HG03108 (cell line): ENCODE results near the gene JMJD8.

Experiments used
- ATAC-seq: cut with Tn5 transposase; IDR thresholded peaks from one replicate; pipeline ENCODE4 v1.9.1; 2021; ENCODE audit warnings: moderate library complexity; ENCODE audit not compliant: unreplicated experiment

The JMJD8 gene, protein sequence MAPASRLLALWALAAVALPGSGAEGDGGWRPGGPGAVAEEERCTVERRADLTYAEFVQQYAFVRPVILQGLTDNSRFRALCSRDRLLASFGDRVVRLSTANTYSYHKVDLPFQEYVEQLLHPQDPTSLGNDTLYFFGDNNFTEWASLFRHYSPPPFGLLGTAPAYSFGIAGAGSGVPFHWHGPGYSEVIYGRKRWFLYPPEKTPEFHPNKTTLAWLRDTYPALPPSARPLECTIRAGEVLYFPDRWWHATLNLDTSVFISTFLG

DNA sequence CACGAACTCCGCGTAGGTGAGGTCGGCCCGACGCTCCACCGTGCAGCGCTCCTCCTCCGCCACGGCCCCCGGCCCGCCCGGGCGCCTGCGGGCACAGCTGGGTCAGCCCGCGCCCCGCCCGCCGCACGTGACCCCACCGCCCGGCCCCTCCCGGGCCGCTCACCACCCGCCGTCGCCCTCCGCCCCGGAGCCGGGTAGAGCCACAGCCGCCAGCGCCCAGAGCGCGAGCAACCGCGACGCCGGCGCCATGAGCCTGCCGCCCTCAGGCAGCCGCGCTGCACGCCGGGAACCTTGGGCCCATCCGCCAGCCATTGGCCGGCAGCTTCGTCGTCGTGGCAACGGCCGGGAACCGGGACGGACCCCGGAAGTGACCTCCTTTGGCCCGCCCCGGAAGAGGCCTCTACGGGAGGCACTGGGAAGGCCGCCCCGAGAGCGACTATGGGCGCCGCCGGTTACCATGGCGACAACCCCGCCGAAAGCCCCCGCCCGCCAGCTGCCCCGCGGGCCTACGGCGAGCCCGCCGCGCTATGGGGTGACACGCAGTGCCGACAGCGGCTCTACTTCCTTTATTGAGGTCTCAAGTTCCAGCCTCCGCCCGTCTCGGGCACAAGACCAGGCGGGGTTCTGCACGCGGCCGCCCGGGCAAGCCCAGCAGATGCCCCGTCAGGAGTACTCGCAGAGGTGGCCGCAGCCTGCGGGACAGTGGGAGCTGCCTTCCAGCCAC is at the start of gene JMJD8:
Gene JMJD8 (minus strand): TSS at position 264 of the 724 bp plus-strand sequence. CDS start 15 bp downstream, at position 249.
- peak; percentile 64 for ATAC-seq

DNA sequence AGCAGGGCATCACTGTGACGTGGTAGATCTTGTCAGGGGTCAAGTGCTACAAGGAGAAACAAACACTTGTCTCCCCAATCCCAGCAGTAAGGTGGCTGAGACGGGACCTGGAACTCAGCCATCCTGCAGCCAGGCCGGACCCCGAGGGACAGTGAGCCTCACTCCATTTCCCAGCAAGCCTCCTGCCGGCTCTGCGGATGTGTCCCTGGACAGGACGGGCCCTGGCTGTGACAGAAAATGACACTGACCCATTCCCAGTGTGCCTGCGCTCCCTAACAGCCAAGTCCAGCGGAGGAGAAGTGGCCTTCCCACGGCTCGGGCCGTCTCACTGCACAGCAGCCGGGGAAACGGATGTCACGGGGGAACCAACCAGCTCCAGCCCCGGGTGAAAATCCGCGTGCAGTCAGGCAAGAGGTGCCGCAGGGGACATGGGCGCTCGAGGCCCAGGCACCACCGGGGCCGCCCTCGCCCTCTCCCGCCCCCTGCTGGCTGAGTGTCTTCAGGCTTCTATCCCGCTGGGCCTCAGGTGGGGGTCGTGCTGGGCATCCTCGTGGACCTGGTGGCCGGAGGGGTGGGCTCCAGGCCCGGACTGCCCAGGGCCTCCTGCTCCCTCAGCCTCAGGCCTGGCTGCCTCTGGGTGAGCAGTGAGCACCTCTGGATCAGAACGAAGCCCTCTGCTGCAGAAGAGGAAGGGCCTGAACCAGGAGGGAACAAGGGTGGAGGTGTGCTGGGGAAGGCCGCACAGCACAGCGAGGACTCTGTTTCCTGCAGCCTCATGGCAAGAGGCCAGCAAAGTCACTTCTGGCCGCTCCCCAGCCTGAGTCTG is 49.5 kb upstream of the JMJD8 start:
- ATAC-seq, result no peak

DNA sequence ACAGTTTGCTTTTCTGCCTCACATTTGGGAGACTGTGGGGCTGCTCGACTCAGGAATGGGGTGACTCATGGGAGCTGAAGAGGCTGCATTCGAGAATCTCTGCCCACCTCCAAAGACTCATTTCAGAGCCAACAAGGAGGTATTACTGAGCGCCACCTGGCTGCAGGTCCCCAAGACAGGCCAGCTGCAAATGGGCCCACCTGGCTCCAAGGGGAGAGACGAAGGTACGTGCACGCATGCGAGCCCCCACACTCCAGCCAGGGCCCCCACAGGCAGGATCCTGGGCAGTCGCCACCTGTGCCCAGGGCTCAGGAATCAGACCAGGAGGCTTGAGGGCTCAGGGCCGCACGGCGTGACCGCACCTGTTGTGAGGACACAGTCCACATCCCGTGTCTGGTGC is 48.8 kb upstream of the JMJD8 start:
- no peak for ATAC-seq

DNA sequence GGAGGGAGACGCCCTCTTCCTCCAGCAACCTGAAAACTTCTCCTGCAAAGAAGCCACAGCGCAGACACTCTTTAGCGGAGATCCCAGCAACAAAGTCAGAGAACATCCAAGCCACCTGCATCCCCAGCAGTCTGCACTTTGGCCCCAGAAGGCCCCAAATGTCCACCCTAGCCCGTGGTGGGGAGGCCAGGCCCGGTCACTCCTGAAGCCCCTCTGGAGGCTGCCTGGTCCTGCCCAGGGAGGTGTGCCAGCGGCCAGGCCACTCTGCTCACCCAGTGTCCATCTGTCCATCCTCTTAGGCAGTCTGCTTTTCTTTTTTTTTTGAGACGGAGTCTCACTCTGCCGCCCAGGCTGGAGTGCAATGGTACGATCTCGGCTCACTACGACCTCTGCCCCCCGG is 48.2 kb upstream of the JMJD8 start:
- ATAC-seq, result no peak

DNA sequence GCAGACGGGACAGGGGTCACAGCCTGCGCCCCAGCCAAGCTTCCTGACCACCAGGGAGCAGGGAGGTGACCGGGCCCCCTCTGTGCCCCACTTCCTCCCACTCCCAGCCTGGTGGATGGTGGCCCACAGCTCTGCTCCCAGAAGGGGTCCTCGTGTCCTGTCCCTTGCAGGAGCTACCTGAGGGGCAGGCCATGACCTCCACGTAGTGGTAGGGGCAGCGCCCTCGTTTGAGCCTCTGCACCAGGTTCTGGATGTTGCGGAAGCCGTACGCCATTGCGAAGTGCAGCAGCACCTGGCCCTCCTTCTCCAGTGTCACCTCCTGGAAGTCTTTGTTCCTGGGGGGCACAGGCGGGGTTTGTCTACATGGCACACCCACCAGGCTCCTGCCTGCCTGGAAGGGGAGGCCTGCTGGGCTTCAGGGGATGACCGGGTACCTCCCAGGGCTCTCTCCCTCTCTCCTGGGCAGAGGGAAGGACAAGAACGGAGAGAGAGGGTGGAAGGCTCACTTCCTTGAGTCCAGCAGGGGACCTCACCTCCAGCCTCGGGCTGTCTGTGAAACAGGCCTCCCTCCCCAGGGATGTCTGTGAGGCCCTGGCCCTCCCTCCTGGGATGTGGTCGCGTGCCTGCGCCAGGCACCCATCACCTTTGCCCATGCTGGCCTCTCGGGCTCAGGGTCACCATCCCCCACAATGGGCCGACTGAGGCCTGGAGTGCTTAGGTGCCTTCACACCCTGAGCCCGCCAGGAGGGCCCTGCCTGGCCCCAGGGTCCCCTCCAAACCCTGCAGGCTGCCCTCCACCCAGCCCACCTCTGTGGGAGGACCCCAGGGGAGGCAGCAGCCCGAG is 46.8 kb upstream of the JMJD8 start:
- ATAC-seq, result no peak

DNA sequence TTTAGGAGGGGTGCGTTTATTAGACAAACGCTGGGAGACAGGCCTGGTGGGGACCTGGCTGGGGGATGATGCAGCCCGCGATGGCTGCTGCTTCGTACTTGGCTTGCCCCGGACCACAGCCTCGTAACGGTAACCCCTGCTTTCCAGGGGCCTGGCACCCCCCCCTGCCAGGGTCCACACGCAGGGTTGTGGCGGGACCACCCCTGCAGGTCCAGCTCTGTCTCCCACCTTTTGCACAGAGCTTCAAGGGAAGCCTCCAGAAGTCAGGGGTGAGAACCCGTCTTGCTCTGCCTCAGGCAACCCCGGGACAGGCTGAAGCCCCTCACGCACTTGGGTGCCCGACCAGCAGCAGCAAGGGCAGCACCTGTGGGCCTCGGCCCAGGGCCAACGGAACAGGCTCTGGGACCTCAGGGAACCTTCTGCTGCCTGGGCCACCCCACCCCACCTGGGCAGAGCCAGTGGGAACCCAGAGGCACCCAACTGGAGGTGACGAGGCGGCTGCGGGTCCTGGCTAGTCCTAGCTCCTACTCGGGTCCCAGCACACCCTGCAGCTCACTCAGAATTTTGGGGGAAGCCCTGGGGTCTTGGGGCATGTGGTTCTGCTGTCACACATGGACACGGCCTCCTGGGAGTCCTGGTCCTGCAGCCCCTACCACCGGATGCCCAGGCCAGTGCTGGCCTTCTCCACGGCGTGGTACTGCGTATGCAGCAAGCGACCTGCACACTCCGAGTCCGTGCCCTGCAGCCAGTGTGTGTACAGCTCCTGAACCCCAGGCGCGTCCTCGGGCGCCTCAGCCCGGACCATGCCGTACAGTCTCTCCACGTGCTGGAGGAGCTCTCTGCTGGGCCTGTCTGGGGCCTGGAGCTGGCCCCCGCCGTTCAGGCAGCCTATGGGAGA is 45.9 kb upstream of the JMJD8 start:
- ATAC-seq, result no peak

DNA sequence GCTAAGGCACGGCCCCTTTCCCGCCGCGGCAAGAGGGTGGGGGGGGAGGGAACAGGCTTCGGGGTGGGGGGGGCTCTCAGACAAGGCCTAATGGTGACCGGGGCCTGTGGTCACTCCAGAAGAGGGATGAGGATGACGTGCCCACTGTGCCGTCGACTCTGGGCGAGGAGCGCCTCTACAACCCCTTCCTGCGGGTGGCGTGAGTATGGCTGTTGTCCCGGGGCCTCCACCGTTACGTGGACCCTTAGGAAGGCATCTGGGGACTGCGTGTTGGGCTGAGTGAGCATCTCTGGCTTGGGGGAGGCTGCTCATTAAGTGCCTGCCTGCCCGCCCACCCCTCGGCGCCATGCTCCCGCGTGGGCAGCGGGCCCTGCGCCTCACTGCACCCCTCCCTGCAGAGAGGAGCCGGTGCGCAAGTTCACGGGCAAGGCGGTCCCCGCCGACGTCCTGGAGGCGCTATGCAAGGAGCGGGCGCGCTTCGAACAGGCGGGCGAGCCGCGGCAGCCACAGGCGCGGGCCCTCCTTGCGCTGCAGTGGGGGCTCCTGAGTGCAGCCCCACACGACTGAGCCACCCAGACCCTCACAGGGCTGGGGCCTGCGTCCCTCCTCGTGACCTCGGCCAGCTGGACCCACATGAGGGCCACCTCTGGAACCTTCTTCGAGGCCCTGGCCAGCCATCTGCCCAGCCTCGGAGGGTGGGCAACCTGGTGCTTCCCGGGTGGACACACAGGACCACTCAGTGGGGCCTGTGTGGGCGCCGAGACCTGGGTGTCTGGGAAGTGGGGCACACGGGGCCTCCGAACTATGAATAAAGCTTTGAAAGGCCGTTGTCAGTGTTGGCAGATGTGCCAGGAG is 45.0 kb upstream of the JMJD8 start:
- no peak for ATAC-seq

DNA sequence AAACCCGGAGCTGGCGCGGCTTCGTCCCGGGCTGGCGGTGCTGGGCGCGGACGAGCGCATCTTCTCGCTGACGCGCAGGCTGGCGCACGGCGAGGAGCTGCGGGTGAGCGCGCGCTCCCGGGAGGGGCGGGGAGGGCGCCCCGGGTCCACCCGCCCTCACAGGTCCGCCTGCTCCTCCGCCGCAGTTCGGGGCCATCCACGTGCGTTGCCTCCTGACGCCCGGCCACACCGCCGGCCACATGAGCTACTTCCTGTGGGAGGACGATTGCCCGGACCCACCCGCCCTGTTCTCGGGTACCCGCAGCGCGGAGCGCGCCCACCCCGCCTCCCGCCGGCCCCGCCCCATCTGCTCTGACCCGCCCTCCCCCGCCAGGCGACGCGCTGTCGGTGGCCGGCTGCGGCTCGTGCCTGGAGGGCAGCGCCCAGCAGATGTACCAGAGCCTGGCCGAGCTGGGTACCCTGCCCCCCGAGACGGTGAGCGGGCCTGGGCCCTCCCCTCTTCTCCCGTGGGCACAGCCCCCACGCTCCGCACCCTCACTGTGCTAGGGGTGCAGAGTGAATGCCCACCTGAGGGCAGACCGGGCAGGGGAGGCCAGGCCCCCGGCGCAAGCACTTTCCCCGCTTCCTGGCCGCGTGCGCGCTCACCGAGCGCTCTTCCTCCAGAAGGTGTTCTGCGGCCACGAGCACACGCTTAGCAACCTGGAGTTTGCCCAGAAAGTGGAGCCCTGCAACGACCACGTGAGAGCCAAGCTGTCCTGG is 44.2 kb upstream of the JMJD8 start:
- peak; percentile 33 for ATAC-seq

DNA sequence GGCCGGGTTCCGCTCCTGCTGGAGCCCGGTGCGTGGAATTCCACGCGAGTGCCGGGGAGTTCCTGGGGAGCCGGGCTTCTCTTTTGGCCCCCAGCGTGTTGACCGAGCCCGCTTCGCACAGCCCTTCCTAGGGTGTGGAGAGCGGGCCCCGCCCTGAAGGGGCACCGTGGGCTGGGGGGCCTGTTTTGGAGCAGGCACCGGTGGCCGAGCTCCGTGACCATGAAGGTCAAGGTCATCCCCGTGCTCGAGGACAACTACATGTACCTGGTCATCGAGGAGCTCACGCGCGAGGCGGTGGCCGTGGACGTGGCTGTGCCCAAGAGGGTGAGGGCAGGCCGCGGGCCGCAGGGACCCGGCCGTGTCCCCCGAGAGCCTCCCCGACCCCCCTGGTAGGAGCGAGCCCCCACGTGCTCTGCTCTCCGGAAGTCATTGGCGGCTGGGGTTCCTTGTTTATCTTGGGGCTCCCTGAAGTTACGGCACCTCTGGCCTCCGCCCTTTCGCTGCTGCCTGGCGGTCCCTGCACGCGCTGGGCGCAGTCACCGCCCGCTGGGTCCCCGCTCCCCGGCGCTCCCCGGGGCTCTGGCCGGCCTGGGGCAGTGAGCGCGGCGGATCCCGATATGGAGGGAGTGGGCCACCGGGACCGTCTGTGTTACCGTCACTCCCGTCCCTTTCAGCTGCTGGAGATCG is 43.3 kb upstream of the JMJD8 start:
- no peak for ATAC-seq

DNA sequence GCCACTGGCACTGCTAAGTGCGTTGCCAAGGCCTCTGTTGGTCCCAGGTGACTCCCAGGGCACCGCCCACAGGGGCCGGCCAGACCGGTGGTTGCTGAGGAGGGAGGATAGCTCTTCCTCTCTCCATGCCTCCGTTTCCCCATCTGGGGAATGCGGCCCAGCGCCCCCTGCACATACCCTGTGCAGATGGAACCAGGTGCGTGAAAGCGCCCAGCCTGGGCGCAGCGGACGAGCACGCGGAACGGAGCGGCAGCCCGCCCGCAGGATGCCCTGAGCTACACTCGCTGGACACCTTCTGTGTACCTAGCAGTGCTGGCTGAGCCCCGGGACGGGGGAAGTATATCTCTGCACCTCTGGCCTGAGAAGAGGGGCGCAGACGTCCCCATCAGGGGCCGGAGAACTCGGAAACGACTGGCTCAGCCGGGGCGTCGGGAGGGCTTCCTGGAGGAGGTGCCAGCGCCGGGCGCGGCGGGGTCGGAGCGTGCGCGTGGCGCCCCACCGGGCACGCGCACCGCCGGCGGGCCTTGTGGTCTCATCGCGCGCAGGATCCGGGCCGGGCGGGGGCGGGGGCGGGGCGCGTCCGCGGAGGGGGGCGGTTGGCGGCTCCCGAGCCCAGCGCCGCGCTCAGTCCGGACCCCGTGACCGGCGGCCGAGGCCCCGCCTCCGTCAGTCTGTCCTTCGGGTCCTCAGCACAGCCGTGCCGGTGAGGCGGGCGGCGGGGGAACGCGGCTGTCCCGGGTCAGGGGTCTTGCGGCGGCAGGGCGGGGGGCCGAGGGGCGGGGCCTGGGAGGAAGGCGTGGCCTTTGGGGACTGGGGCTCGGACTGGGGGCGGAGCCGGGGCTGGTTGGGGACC is 42.5 kb upstream of the JMJD8 start, which contains the start of the genes CCDC78 and HAGHL:
Gene CCDC78 (minus strand): TSS at position 6 of the 853 bp plus-strand sequence. CDS start 76 bp downstream, outside the sequence.
Gene HAGHL (plus strand): TSS at position 669 of the 853 bp plus-strand sequence. CDS start 404 bp downstream, outside the sequence.
- ATAC-seq, result no peak

DNA sequence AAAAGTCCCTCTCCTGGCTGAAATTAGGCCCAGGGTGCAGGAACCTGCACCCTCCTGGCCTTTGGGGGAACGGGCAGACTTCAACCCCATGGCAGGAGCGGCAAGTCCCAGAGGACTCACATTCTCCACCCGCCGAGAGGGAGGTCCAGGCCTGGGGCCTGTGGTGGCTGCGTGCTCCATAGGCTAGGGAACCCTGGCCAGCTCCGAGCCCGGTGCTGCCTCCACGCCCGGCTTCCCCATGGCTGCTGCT is 42.0 kb upstream of the JMJD8 start:
- no peak for ATAC-seq

DNA sequence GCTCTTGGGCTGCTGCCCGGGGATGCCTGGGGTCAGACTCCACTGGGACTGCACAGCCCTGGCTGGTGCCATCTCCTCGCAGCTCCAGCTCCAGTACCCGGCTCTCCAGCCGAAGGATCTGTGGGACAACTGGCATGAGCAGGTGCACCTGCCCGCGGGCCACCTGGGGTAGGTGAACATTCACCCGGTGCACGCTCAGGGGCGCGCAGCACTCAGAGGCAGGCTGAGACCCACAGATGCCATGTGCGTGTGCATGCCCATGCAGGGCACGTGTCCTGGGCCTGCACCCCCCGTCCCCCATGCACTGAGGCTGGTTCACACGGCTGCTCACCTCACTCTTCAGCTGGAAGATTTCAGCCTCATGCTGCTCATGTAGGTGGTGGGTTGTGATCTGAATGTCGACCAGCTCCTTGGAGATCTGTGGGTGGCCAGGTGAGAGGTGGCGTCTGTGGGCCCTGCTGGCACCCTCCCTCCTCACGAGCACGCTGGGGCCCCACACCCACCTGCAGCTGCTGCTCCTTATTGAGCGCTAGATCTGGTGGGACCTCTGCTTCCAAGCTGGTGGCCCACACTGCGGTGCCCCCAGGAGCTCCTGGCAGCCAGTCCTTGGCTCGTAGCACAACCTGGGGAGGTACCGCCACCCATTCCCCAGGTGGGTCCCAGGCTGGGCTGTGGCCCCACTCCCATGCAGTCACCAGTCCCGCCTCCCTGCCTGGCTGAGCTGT is 41.5 kb upstream of the JMJD8 start:
- no peak for ATAC-seq

DNA sequence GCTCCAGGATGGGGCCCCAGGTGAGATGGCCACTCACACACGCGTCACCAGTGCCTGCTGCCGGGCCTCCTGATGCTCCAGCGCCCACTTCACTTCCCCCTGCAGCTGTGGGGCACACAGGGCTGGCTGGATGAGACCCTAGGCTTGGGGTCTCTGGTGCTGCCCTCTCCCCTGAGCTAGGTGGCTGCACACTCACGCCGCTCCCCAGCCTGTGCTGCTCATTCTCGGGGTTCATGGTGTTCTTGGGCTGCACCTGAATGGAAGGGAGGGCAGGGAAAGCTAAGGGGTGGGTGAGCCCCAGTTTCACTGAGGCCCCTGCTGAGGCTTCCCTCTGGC is 40.9 kb upstream of the JMJD8 start:
- no peak for ATAC-seq

DNA sequence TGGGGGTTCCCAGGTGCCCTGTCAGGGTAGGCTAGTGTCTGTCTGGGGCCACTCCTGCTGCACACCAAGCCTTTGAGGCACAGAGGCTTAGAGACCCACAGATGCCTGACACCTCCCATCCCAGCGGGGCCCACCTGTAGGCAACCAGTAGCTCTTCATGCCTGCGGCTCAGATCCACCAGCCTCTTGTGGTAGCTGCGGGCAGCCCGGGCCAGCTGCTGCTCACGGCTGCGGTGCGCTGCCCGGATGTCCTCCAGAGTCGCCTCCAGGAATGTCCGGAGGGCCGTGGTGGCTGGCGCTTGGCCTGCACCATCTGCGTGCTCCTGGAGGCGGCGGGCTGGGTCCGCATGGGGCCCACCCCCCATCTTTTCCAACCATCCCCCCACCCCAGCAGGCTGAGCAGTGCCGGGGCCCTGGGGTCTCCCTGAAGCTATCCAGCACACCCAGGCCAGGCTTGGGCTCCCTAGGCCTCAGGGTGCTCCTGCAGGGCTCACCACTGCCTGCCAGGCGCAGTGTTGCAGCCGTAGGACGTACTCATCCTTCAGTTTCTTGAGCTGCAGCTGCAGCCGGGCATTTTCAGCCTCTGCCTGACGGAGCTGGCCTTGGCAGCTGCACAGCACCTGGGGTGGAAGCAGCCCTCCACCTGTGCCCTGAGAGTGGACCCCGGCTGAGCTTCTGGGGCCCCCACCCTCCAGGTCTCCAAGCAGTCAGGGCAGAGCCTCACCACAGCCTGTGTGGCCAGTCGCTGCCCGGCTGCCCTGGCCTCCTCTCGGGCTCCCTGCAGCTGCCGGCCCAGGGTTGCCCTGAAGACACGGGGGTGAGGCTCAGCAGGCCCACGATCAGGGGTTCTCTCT is 40.3 kb upstream of the JMJD8 start:
- ATAC-seq, result no peak

DNA sequence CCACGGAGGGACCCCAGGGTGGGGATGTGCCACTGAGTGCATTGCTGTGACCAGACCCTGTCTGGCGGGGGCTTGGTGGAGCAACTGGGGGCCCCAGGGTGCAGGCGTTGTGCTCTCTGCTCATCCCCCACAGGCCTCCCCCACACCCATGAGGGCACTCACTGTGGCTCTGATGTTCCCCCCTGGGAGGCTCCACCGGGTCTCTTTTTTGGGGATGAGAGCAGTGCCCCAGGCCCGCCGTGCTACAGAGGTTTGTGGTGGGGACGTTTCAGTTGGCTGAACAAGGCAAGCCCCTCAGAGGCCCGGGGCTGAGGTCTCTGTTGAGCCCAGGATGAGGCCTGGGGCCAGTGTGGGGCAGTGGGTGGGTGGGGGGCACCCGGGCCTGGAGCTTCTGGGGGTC is 39.6 kb upstream of the JMJD8 start:
- no peak for ATAC-seq
